ENCODE measurements around the gene AKAP7.

Gene AKAP7

DNA sequence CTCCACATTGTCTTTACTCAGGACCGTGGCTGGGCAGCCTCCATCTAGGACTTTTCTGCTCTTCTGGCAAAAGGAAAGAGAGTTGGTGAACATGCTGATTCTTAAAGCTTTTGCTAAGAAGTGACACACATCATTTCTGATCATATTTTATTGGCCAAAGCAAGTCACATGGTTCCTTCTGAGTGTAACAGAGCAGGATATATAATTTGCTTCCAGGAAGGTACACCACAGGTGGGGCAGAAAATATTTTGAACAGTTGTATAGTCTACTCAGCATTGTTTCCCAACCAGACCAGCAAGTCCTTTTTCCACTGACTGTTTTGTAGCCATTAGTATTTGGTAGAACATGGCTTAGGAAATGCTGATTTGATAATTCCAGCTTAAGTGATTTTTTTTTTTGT lies 73.5 kb downstream of the AKAP7 start:
- Histone ChIP-seq H3K4me3 (ENCODE audit: low read depth in 1 of 2, low read length in 2 of 2) (no peak overlapping the region), H3K4me2 (ENCODE audit: insufficient read depth, low read length) (no peak overlapping the region), H3K27me3 (ENCODE audit: insufficient read depth, low read length, poor library complexity) (no peaks in the 10 kb centered on the region), H3K36me3 (ENCODE audit: insufficient read depth, low read length) (no peaks in the 10 kb centered on the region), H3K27ac (ENCODE audit: low read length) (no peak overlapping the region), H3K9ac (ENCODE audit: low read depth, low read length) (no peak overlapping the region), H3K9me3 (ENCODE audit: insufficient read depth, low read length, severe bottlenecking) (no peaks in the 10 kb centered on the region), H3K4me1 (ENCODE audit: insufficient read depth, low read length) (peaks cover 24% of the 10 kb centered on the region), H3K79me2 (ENCODE audit: insufficient read depth, low read length) (no peaks in the 10 kb centered on the region), H4K20me1 (ENCODE audit: insufficient read depth, low read length) (no peaks in the 10 kb centered on the region), H2AFZ (ENCODE audit: low read depth, low read length) (no peak overlapping the region)
- DNase-seq (no peak), ATAC-seq (ENCODE audit: insufficient read depth, low read depth) (no peak)
- TF ChIP-seq, protein P1, sequence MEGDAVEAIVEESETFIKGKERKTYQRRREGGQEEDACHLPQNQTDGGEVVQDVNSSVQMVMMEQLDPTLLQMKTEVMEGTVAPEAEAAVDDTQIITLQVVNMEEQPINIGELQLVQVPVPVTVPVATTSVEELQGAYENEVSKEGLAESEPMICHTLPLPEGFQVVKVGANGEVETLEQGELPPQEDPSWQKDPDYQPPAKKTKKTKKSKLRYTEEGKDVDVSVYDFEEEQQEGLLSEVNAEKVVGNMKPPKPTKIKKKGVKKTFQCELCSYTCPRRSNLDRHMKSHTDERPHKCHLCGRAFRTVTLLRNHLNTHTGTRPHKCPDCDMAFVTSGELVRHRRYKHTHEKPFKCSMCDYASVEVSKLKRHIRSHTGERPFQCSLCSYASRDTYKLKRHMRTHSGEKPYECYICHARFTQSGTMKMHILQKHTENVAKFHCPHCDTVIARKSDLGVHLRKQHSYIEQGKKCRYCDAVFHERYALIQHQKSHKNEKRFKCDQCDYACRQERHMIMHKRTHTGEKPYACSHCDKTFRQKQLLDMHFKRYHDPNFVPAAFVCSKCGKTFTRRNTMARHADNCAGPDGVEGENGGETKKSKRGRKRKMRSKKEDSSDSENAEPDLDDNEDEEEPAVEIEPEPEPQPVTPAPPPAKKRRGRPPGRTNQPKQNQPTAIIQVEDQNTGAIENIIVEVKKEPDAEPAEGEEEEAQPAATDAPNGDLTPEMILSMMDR (IDR thresholded peaks at IDR 0.05; ENCODE audit: borderline replicate concordance, extremely low read depth, low read length, poor library complexity, severe bottlenecking), result no peak
- no peak for TF ChIP-seq EZH2 (IDR thresholded peaks at IDR 0.05; ENCODE audit: borderline replicate concordance, low read depth, low read length, severe bottlenecking)

DNA sequence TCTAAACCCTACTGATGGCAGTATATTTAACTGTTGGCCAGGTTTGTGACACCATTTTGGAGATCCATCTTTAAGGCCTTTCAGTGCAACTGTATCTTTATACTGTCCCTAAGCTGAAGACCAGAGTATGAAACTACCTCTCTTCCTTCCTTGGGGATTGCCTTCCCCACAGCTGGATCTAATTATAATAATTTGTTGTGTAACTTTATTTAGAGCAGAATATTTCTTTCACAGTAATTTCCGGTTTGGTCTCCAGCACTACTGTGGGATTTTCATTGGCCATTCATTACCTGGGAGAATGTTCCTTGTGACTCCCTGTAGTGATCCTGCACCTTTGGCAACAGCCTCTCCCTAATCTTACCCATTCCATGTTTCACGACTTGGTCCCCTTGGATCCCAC lies 75.2 kb downstream of the AKAP7 start:
- Histone ChIP-seq H3K27me3 (ENCODE audit: insufficient read depth, low read length, poor library complexity) (no peaks in the 10 kb centered on the region), H4K20me1 (ENCODE audit: insufficient read depth, low read length) (no peaks in the 10 kb centered on the region), H3K79me2 (ENCODE audit: insufficient read depth, low read length) (no peaks in the 10 kb centered on the region), H3K4me1 (ENCODE audit: insufficient read depth, low read length) (peaks cover 31% of the 10 kb centered on the region), H3K4me2 (ENCODE audit: insufficient read depth, low read length) (no peak overlapping the region), H3K27ac (ENCODE audit: low read length) (no peak overlapping the region), H3K4me3 (ENCODE audit: low read depth in 1 of 2, low read length in 2 of 2) (no peak overlapping the region), H3K36me3 (ENCODE audit: insufficient read depth, low read length) (no peaks in the 10 kb centered on the region), H3K9ac (ENCODE audit: low read depth, low read length) (no peak overlapping the region), H3K9me3 (ENCODE audit: insufficient read depth, low read length, severe bottlenecking) (no peaks in the 10 kb centered on the region), H2AFZ (ENCODE audit: low read depth, low read length) (no peak overlapping the region)
- DNase-seq (no peak), ATAC-seq (ENCODE audit: insufficient read depth, low read depth) (no peak)
- no peak for TF ChIP-seq EZH2 (IDR thresholded peaks at IDR 0.05; ENCODE audit: borderline replicate concordance, low read depth, low read length, severe bottlenecking)
- TF ChIP-seq, protein P1 (IDR thresholded peaks at IDR 0.05; ENCODE audit: borderline replicate concordance, extremely low read depth, low read length, poor library complexity, severe bottlenecking), result no peak

DNA sequence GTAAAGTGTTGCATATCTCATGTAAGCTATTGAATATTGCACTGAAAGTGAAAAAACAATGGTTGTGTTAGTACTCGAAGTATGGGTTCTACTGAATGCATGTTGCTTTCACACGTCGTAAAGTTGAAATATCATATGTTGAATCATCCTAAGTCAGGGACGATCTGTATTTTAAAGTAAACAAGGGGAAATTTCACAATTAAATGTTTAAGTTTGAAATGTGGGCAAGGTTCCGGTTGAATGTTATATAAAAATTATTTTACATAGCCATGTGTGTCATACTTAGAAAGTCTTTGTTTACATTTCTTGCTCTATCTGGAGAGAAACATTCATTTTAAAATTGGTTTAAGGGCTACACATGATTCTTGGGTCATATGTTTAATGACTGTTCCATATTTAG lies 76.8 kb downstream of the AKAP7 start:
- H3K4me2 ChIP-seq (ENCODE audit: insufficient read depth, low read length), result no peak overlapping the region

More for the DNA sequence above, 76.8 kb downstream of the AKAP7 start:
- no peak overlapping the region for H2AFZ ChIP-seq (ENCODE audit: low read depth, low read length)
- TF ChIP-seq EZH2 (IDR thresholded peaks at IDR 0.05; ENCODE audit: borderline replicate concordance, low read depth, low read length, severe bottlenecking), result no peak
- TF ChIP-seq, protein P1 (IDR thresholded peaks at IDR 0.05; ENCODE audit: borderline replicate concordance, extremely low read depth, low read length, poor library complexity, severe bottlenecking), result no peak
- peaks cover 35% of the 10 kb centered on the region for H3K4me1 ChIP-seq (ENCODE audit: insufficient read depth, low read length)
- DNase-seq (no peak), ATAC-seq (ENCODE audit: insufficient read depth, low read depth) (no peak)
- H3K9ac ChIP-seq (ENCODE audit: low read depth, low read length), result no peak overlapping the region
- H4K20me1 ChIP-seq (ENCODE audit: insufficient read depth, low read length), result no peaks in the 10 kb centered on the region
- H3K4me3 ChIP-seq (ENCODE audit: low read depth in 1 of 2, low read length in 2 of 2), result no peak overlapping the region
- no peaks in the 10 kb centered on the region for H3K9me3 ChIP-seq (ENCODE audit: insufficient read depth, low read length, severe bottlenecking)
- no peaks in the 10 kb centered on the region for H3K79me2 ChIP-seq (ENCODE audit: insufficient read depth, low read length)
- no peak overlapping the region for H3K27ac ChIP-seq (ENCODE audit: low read length)
- H3K36me3 ChIP-seq (ENCODE audit: insufficient read depth, low read length), result no peaks in the 10 kb centered on the region
- H3K27me3 ChIP-seq (ENCODE audit: insufficient read depth, low read length, poor library complexity), result no peaks in the 10 kb centered on the region
